Transverse colon (tissue), 4 donors: Measurements from ENCODE around the gene CLSTN2. TPM values are rescaled to one million over a fixed set of nuclear protein-coding genes. Genes with fewer than 3 reads are reported as not detected.
A peak's percentile ranks its signal among the peaks of the same experiment; 100 is the strongest.

Experiments
- DNase-seq: peaks from one replicate; pipeline ENCODE4 v3.0.0-alpha.2; 2019
- H3K27ac ChIP-seq, 4 donors: fragments of 200-600 bp; sonication (generic); 2 replicates each; pipeline ENCODE4 v1.5.1; 2016 to 2018; ENCODE audit warnings: inconsistent platforms in 4 of 4
- H3K27me3 ChIP-seq: fragments of 200-600 bp; sonication (generic); 2 replicates; pipeline ENCODE4 v1.5.1; 2017; ENCODE audit warnings: inconsistent platforms
- H3K36me3 ChIP-seq, 4 donors: fragments of 200-600 bp; sonication (generic); 2 replicates each; pipeline ENCODE4 v1.5.1; 2017 to 2019; ENCODE audit warnings: inconsistent platforms in 4 of 4
- H3K4me1 ChIP-seq, 4 donors: fragments of 200-600 bp; sonication (generic); 2 replicates each; pipeline ENCODE4 v1.5.1; 2017 to 2020; ENCODE audit warnings: inconsistent platforms in 4 of 4
- H3K4me3 ChIP-seq, 4 donors: fragments of 200-600 bp; sonication (generic); 1 replicate in 1 of 4; 2 replicates in 3 of 4; pipeline versions ENCODE4 v1.5.1 to v1.6.1; 2017 to 2019; ENCODE audit warnings: inconsistent platforms in 4 of 4
- H3K9me3 ChIP-seq, 2 donors: fragments of 200-600 bp; sonication (generic); 2 replicates each; pipeline ENCODE4 v1.5.1; 2017 to 2019; ENCODE audit warnings: inconsistent platforms in 2 of 2
- EP300 ChIP-seq: sonication (generic); formaldehyde crosslinking; IDR thresholded peaks from one replicate; pipeline ENCODE4 v1.6.1; 2017; ENCODE audit warnings: antibody characterized with exemption, low read depth
- POLR2A ChIP-seq: fragments of 450-650 bp; IDR thresholded peaks from one replicate; pipeline ENCODE4 v1.6.1; 2016; ENCODE audit warnings: antibody characterized with exemption, mild to moderate bottlenecking, moderate library complexity
- POLR2AphosphoS5 ChIP-seq, 3 donors: sonication (generic); formaldehyde crosslinking; IDR thresholded peaks; one replicate each; pipeline ENCODE4 v1.6.1; 2016; ENCODE audit warnings: antibody characterized with exemption in 3 of 3
- WGBS, 2 donors: methylation state at CpG; one replicate each; pipeline ENCODE4 v1.1.5; 2018; ENCODE audit warnings: low coverage in 1 of 2; 5-methylcytosine and 5-hydroxymethylcytosine counted together
- in situ Hi-C, 4 donors: fragments of 200-750 bp; cut with MboI; loops; one replicate each; pipeline versions ENCODE4 v1.15.0 to v1.15.1; 2017; ENCODE audit warnings: low sequenced_read_pairs in 3 of 4, low pct_ligation_motif_present in 1 of 4, low pct_unique_long_range_greater_than_20kb in 1 of 4
- intact Hi-C: fragments of 100-400 bp; cut with DNase I; formaldehyde crosslinking; loops from one replicate; pipeline ENCODE4 v1.15.1; 2023; ENCODE audit warnings: low total_unique reads
- total RNA-seq, 4 donors: library from RNA; depleted of rRNA; stranded (reverse); fragments of >200 nt; gene quantifications; one replicate each; pipeline ENCODE4 v1.1.0, GENCODE V29; 2016
- TF ChIP-seq, protein P1 (sequence below), 5 experiments: fragments of 200-600 bp in 3 of 5; fragments of 450-650 bp in 2 of 5; sonication (generic) in 3 of 5; IDR thresholded peaks; 1 replicate in 2 of 5; 2 replicates in 3 of 5; pipeline ENCODE4 v1.5.1; 2016 to 2017; ENCODE audit warnings: antibody characterized with exemption in 5 of 5, inconsistent platforms in 3 of 5, mild to moderate bottlenecking in 2 of 5, moderate library complexity in 1 of 5

Gene CLSTN2
- 1 to 10 TPM in 3 of 4 donors, under 1 TPM in 1; 0.60 to 9.0 (median 2.2) TPM for total RNA-seq

DNA sequence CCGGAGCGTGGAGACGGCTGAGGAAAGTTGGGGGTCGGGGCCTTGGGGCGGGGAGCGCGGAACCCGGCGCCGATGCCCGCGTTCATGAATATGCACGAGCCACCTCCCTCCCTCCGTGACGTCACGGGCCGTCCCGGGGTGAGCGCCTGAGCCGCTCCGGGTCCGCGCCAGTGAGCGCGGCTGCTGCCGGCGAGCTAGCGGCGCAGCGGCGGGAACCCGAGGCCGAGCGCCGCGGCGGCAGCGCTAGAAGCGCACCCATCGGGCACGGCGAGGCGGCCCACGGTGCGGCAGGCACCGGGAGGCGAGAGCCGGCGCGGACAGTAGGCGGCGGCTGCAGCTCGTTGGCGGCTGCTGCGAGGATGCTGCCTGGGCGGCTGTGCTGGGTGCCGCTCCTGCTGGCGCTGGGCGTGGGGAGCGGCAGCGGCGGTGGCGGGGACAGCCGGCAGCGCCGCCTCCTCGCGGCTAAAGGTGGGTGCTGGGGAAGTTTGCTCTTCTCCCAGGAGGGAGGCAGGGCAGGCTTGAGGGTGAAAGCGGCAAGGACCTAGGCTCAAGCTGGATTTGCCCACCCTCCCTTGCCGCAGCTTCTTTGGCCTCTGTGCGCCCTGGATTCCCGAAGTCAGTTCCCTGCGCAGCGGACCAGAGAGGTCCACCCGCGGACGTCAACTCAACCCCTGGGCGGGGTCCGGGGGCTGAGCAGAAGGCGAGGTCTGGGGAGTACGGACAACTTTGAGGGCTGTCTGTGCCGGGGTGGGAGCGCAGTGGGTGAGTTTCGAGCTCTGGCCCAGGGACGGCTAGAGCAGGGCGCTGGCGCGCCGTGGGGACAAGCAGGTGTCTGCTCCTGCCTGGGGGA is at the start of gene CLSTN2:
Gene CLSTN2, plus strand, starts transcription at position 170 of the 850 bp plus-strand sequence.
- 1% methylated on average over 53 of the region's 89 CpGs; no CpG with 5 or more reads in 1 of the 2 donors for WGBS, 2 donors
- peaks cover 43% of the 10 kb centered on the region for H3K27me3 ChIP-seq
- no peaks in the 10 kb centered on the region for H3K36me3 ChIP-seq
- H3K4me1 ChIP-seq = peaks cover 12 to 24% (median 17%) of the 10 kb centered on the region in 4 donors
- no peaks in the 10 kb centered on the region for H3K9me3 ChIP-seq
- peak; percentile 27 for DNase-seq
- H3K27ac ChIP-seq = no peak within 1 kb of the TSS
- H3K4me3 ChIP-seq = peak within 1 kb of the TSS; percentile 4 to 52 (median 30)
- intact Hi-C loops = no loop called here
- TF ChIP-seq, protein P1, sequence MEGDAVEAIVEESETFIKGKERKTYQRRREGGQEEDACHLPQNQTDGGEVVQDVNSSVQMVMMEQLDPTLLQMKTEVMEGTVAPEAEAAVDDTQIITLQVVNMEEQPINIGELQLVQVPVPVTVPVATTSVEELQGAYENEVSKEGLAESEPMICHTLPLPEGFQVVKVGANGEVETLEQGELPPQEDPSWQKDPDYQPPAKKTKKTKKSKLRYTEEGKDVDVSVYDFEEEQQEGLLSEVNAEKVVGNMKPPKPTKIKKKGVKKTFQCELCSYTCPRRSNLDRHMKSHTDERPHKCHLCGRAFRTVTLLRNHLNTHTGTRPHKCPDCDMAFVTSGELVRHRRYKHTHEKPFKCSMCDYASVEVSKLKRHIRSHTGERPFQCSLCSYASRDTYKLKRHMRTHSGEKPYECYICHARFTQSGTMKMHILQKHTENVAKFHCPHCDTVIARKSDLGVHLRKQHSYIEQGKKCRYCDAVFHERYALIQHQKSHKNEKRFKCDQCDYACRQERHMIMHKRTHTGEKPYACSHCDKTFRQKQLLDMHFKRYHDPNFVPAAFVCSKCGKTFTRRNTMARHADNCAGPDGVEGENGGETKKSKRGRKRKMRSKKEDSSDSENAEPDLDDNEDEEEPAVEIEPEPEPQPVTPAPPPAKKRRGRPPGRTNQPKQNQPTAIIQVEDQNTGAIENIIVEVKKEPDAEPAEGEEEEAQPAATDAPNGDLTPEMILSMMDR (IDR thresholded peaks at IDR 0.05) = no peak
- in situ Hi-C loops = loop anchor here in 1 of 4 donors (10.0 kb wide), 1 partner anchor 510 kb away; no protein-coding TSS in a partner anchor

DNA sequence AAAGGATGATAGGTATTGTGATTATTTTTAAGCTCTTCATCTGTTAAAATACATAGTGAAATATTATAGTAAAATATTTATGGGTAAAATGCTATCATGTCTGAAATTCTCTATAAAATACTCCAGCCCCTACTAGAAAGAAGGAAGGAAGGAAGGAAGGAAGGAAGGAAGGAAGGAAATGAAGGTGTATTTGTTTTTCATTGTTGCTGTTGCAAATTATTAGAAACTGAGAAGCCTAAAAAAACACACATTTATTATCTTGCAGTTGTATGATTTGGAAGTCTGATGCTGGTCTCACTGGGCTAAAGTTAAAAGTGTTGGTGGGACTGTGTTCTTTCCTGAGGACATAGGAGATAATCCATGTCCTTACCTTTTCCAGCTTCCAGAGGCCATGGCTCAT is 47.6 kb upstream of the CLSTN2 start:
- intact Hi-C loops = no loop called here

DNA sequence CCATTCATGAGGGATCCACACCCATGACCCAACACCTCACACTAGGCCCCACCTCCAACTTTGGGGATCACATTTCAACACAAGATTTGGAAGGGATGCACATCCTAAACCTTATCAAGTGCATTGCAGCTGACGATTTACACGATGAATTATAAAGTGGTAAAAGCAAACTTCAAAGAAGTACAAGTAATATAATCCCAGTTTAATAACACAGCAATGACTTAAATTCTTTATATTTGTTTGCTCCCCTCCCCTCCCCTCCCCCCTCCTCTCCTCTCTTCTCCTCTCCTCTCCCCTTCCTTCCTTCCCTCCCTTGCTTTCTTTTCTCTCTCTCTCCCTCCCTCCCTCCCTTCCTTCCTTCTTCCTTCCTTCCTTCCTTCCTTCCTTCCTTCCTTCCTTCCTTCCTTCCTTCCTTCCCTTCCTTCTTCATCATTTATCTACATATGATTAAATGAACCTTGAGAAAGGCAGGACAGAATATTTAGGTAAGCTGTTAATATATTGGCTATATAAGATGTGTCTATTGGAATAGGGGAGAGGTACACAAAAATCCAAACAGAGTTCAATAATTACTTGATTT is 46.3 kb upstream of the CLSTN2 start:
- Histone ChIP-seq H3K36me3 (no peaks in the 10 kb centered on the region), H3K27me3 (no peaks in the 10 kb centered on the region), H3K27ac (no peak overlapping the region), H3K9me3 (no peaks in the 10 kb centered on the region), H3K4me3 (no peak overlapping the region), H3K4me1 (no peaks in the 10 kb centered on the region)
- 68 to 78% methylated on average over 2 of the region's 2 CpGs for WGBS, 2 donors
- in situ Hi-C loops (no loop called here), intact Hi-C loops (no loop called here)
- TF ChIP-seq EP300 = no peak
- no peak for TF ChIP-seq POLR2AphosphoS5 (IDR thresholded peaks at IDR 0.05)
- TF ChIP-seq, protein P1 (IDR thresholded peaks at IDR 0.05) = no peak
- TF ChIP-seq POLR2A = no peak
- no peak for DNase-seq

More for the DNA sequence above, 47.6 kb upstream of the CLSTN2 start:
- Histone ChIP-seq H3K36me3 (no peaks in the 10 kb centered on the region), H3K4me3 (no peak overlapping the region), H3K9me3 (no peaks in the 10 kb centered on the region), H3K4me1 (no peaks in the 10 kb centered on the region), H3K27ac (no peak overlapping the region), H3K27me3 (no peaks in the 10 kb centered on the region)
- TF ChIP-seq, protein P1 (IDR thresholded peaks at IDR 0.05) = no peak
- no peak for TF ChIP-seq EP300
- TF ChIP-seq POLR2A = no peak
- no peak for TF ChIP-seq POLR2AphosphoS5 (IDR thresholded peaks at IDR 0.05)
- in situ Hi-C loops = no loop called here
- DNase-seq = no peak

DNA sequence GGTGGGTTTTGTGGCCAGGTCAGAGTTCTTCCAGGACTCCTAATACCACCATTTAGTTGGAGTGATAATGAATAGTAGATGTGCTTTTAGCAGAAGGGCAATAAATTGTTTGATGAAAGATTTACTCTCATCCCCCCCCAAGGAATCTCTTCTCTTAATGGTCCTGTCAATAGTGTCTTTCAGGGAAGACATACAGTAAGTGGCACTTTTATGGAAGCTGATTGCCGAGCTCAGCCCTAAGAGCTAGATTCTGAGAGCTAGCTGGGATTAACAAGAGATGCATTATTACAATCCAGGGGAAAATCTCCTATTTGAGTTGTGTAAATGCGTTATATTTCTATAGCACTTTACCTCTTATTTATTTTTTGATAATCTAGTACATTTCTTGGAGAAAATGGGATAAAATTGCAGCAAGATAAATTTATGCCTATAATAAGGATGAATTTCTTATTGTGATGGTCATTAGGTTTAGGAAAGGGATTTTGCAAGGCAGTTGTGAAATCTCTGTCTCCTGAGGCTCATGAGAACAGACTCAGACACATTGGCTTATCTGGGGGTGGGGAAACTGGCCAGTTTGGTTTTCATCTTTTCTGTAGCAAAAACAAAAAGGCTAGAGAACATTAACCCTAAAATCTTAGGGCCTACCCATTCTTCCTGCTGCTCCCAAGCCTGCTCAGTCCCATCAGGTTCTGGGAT is 41.6 kb upstream of the CLSTN2 start:
- TF ChIP-seq POLR2A (no peak), POLR2AphosphoS5 (IDR thresholded peaks at IDR 0.05) (no peak), EP300 (no peak)
- TF ChIP-seq, protein P1 (IDR thresholded peaks at IDR 0.05) = no peak
- H3K4me1 ChIP-seq = no peaks in the 10 kb centered on the region
- no peak overlapping the region for H3K4me3 ChIP-seq
- no peaks in the 10 kb centered on the region for H3K9me3 ChIP-seq
- no peak for DNase-seq
- no peaks in the 10 kb centered on the region for H3K27me3 ChIP-seq
- intact Hi-C loops = no loop called here
- WGBS, 2 donors = 72 to 75% methylated on average over 2 of the region's 2 CpGs
- in situ Hi-C loops = no loop called here
- peak overlapping the region in 1 of 4 donors; percentile 1 for H3K27ac ChIP-seq
- no peaks in the 10 kb centered on the region for H3K36me3 ChIP-seq
